K562 (cell line): ENCODE measurements around the gene TEX22. TPM values are rescaled to one million over a fixed set of nuclear protein-coding genes. Genes with fewer than 3 reads are reported as not detected.

ENCODE experiments used
- BDP1 ChIP-seq: IDR thresholded peaks from 3 replicates; pipeline ENCODE4 v1.6.1; 2011; ENCODE audit not compliant: insufficient read length, insufficient read depth
- KLF16 ChIP-seq: IDR thresholded peaks from 2 replicates; pipeline ENCODE4 v1.6.1; 2016; ENCODE audit warnings: antibody characterized with exemption
- MAX ChIP-seq: sonication (generic); formaldehyde crosslinking; IDR thresholded peaks from 2 replicates; pipeline ENCODE4 v1.9.0; 2022; ENCODE audit warnings: mild to moderate bottlenecking, missing genetic modification reagents
- PHF8 ChIP-seq: fragments of 200-600 bp; sonication (generic); IDR thresholded peaks from 2 replicates; pipeline ENCODE4 v1.6.1; 2012; ENCODE audit warnings: mixed run types, mild to moderate bottlenecking, inconsistent platforms, low read length, moderate library complexity, borderline replicate concordance
- SNRNP70 ChIP-seq: fragments of 200-400 bp; formaldehyde crosslinking; optimal IDR thresholded peaks from 2 replicates; pipeline ENCODE3; 2017; ENCODE audit warnings: low read depth, low read length
- SRSF9 ChIP-seq: fragments of 200-400 bp; formaldehyde crosslinking; IDR thresholded peaks from 2 replicates; pipeline ENCODE4 v1.6.1; 2017; ENCODE audit warnings: low read depth, low read length, borderline replicate concordance
- ZBTB11 ChIP-seq, 3 experiments: fragments of 200-800 bp in 1 of 3; fragments of 250-450 bp in 1 of 3; fragments of 450-650 bp in 1 of 3; sonication (Bioruptor Pico) in 1 of 3; sonication (Bioruptor generic) in 1 of 3; formaldehyde crosslinking in 1 of 3; IDR thresholded peaks; 2 replicates each; pipeline versions ENCODE4 v1.6.1 to v1.8.0; 2016 to 2022; ENCODE audit warnings: mild to moderate bottlenecking in 2 of 3, missing genetic modification characterization in 2 of 3, missing compliant biosample characterization in 1 of 3, moderate library complexity in 1 of 3
- ZBTB43 ChIP-seq: sonication (generic); formaldehyde crosslinking; IDR thresholded peaks from 2 replicates; pipeline ENCODE4 v1.8.0; 2023; ENCODE audit warnings: mild to moderate bottlenecking, missing genetic modification reagents
- ZNF224 ChIP-seq: sonication (generic); formaldehyde crosslinking; IDR thresholded peaks from 2 replicates; pipeline ENCODE4 v1.8.0; 2022; ENCODE audit warnings: mild to moderate bottlenecking, missing genetic modification reagents
- ZNF318 ChIP-seq, 2 experiments: fragments of 450-650 bp; IDR thresholded peaks; 2 replicates each; pipeline ENCODE4 v1.6.1; 2016; ENCODE audit warnings: mild to moderate bottlenecking in 2 of 2, borderline replicate concordance in 1 of 2, low read depth in 1 of 2, moderate library complexity in 1 of 2
- ZNF76 ChIP-seq: fragments of 250-450 bp; sonication (Bioruptor Pico); IDR thresholded peaks from 2 replicates; pipeline ENCODE4 v1.4.0; 2020; ENCODE audit warnings: mild to moderate bottlenecking, moderate library complexity, borderline replicate concordance
- polyA plus RNA-seq, 8 experiments: library from polyadenylated mRNA; depleted of rRNA in 4 of 8; stranded (reverse) in 5 of 8; unstranded in 3 of 8; fragments of >200 nt; fragmentation: Nextera tagmentation in 2 of 8; fragmentation: Illumina TruSeq in 1 of 8; extraction: Ambion mirVana in 2 of 8; extraction: Trizol in 1 of 8; gene quantifications; 2 replicates each; pipeline versions ENCODE4 v1.2.1 to v1.2.3, GENCODE V29; 2011 to 2014; ENCODE audit warnings: inconsistent platforms in 1 of 8, missing spikeins in 1 of 8
- total RNA-seq, 7 experiments: library from RNA; depleted of rRNA in 6 of 7; stranded (reverse); fragments of >200 nt in 6 of 7; fragmentation: Illumina TruSeq in 2 of 7; extraction: Trizol in 2 of 7; gene quantifications; 2 replicates each; pipeline versions ENCODE4 v1.2.1 to v1.2.3, GENCODE V29; 2011 to 2021; ENCODE audit warnings: low replicate concordance in 1 of 7

TEX22 gene
- total and polyA plus RNA-seq, 9 of the 15 experiments (the other 6 are each of a cell fraction or from before 2014, with no cell fraction given): 0.04 to 1.7 (median 0.23) TPM; not detected in 2

GRCh38 chr14:105398726-105399465 is 558 bp downstream of the TEX22 start (continued):
- TF ChIP-seq ZNF318 (IDR thresholded peaks at IDR 0.05; ENCODE audit: borderline replicate concordance in 1 of 2, low read depth in 1 of 2): no peak
- TF ChIP-seq ZBTB43 (CRISPR knock-in tag): no peak
- TF ChIP-seq ZBTB11 (CRISPR knock-in tag; IDR thresholded peaks at IDR 0.05): peak in 1 of 3 experiments; percentile 68; a peak in 1 of 6 replicates
- peak; percentile 9; the same call in 1 of the 2 replicates for TF ChIP-seq PHF8
- peak; percentile 62 for TF ChIP-seq MAX (CRISPR knock-in tag)
- TF ChIP-seq BDP1: no peak
- no peak for TF ChIP-seq SNRNP70
- TF ChIP-seq ZNF224 (CRISPR knock-in tag): 0 out of 2 replicates have a peak, but pooled peaks have one; percentile 31
- no peak for TF ChIP-seq SRSF9
- no peak for TF ChIP-seq KLF16
- no peak for TF ChIP-seq ZNF76 (CRISPR knock-in tag)
